B cell (primary cell): Measurements from ENCODE around the gene JMJD1C. TPM values are rescaled to one million over a fixed set of nuclear protein-coding genes. Genes with fewer than 3 reads are reported as not detected.

Source experiments
- ATAC-seq: fragments of 200-7000 bp; cut with Tn5 transposase; one replicate; pipeline ENCODE4 v1.10.0; 2021; ENCODE audit warnings: low read depth, mild to moderate bottlenecking, moderate number of reproducible peaks, moderate library complexity
- CTCF ChIA-PET: fragments of 350-600 bp; sonication (Branson Sonifier 250); formaldehyde crosslinking; loops from one replicate; lab custom pipeline; 2021; ENCODE audit warnings: antibody characterized with exemption, inconsistent platforms; lab: Charles Lee
- POLR2A ChIA-PET: fragments of 350-600 bp; sonication (Branson Sonifier 250); formaldehyde crosslinking; loops from one replicate; lab custom pipeline; 2021; ENCODE audit warnings: antibody characterized with exemption; lab: Charles Lee
- DNase-seq: peaks from one replicate; pipeline ENCODE4 v3.0.0; 2013
- H2AFZ ChIP-seq: 2 replicates; pipeline ENCODE4 v1.6.1; 2012; ENCODE audit warnings: mild to moderate bottlenecking, low read depth, low read length; ENCODE audit not compliant: insufficient read depth, poor library complexity, severe bottlenecking
- H3K27ac ChIP-seq, 2 donors: 1 replicate in 1 of 2; 2 replicates in 1 of 2; pipeline ENCODE4 v1.5.1; 2012 to 2013; ENCODE audit warnings: low read length in 2 of 2, mild to moderate bottlenecking in 2 of 2, moderate library complexity in 1 of 2
- H3K27me3 ChIP-seq, 4 experiments: fragments of 200-600 bp in 1 of 4; sonication (generic) in 1 of 4; replicated peaks in 1 of 4; 1 replicate in 2 of 4; 2 replicates in 2 of 4; pipeline versions ENCODE4 v1.6.1 to v1.7.0; 2013 to 2016; ENCODE audit warnings: low read length in 3 of 4, mild to moderate bottlenecking in 2 of 4, mixed read lengths in 1 of 4, moderate library complexity in 1 of 4; ENCODE audit not compliant: insufficient read depth in 4 of 4, control insufficient read depth in 3 of 4; ENCODE audit errors: control extremely low read depth in 1 of 4
- H3K36me3 ChIP-seq, 2 experiments: replicated peaks in 1 of 2; 1 replicate in 1 of 2; 2 replicates in 1 of 2; pipeline versions ENCODE4 v1.6.1 to v1.7.1; 2013; ENCODE audit warnings: low read length in 1 of 2; ENCODE audit not compliant: insufficient read depth in 2 of 2, control insufficient read depth in 1 of 2; ENCODE audit errors: control extremely low read depth in 1 of 2, extremely low read depth in 1 of 2
- H3K4me1 ChIP-seq, 2 donors: fragments of 200-600 bp in 1 of 2; sonication (generic) in 1 of 2; 1 replicate in 1 of 2; 2 replicates in 1 of 2; pipeline versions ENCODE4 v1.5.1 to v1.6.1; 2013 to 2017; ENCODE audit warnings: low read length in 2 of 2; ENCODE audit not compliant: control insufficient read depth in 2 of 2, insufficient read depth in 2 of 2
- H3K4me2 ChIP-seq: replicated peaks from 2 replicates; pipeline ENCODE3; 2012; ENCODE audit warnings: mild to moderate bottlenecking, low read depth, low read length; ENCODE audit not compliant: poor library complexity, severe bottlenecking
- H3K4me3 ChIP-seq, 5 experiments: fragments of 200-600 bp in 1 of 5; sonication (generic) in 1 of 5; 1 replicate in 3 of 5; 2 replicates in 2 of 5; pipeline versions ENCODE4 v1.5.1 to v1.7.0; 2011 to 2016; ENCODE audit warnings: low read length in 4 of 5, mild to moderate bottlenecking in 4 of 5, low read depth in 2 of 5, control low read depth in 1 of 5, moderate library complexity in 1 of 5; ENCODE audit not compliant: insufficient read depth in 1 of 5; ENCODE audit errors: control extremely low read depth in 1 of 5, extremely low read depth in 1 of 5
- H3K79me2 ChIP-seq: fragments of 200-600 bp; sonication (generic); one replicate; pipeline ENCODE4 v1.6.0; 2016; ENCODE audit warnings: low read length; ENCODE audit not compliant: control insufficient read depth, insufficient read depth
- H3K9ac ChIP-seq: fragments of 200-600 bp; sonication (generic); 2 replicates; pipeline ENCODE4 v1.6.1; 2017; ENCODE audit warnings: mild to moderate bottlenecking, low read length, moderate library complexity
- H3K9me3 ChIP-seq, 3 donors: one replicate each; pipeline versions ENCODE4 v1.6.1 to v1.7.1; 2013; ENCODE audit warnings: low read length in 2 of 3; ENCODE audit not compliant: control insufficient read depth in 2 of 3, insufficient read depth in 1 of 3; ENCODE audit errors: control extremely low read depth in 1 of 3
- H4K20me1 ChIP-seq: 2 replicates; pipeline ENCODE4 v1.6.0; 2012; ENCODE audit warnings: mild to moderate bottlenecking, low read length; ENCODE audit not compliant: insufficient read depth, control insufficient read depth, poor library complexity, severe bottlenecking
- H3K27ac Mint-ChIP-seq: one replicate; pipeline ENCODE4 v1.8.0; 2021; ENCODE audit warnings: mixed read lengths
- H3K27me3 Mint-ChIP-seq: one replicate; pipeline ENCODE4 v1.8.0; 2021; ENCODE audit warnings: mixed read lengths
- H3K4me1 Mint-ChIP-seq: one replicate; pipeline ENCODE4 v1.8.0; 2021; ENCODE audit warnings: mixed read lengths
- H3K4me3 Mint-ChIP-seq: one replicate; pipeline ENCODE4 v1.8.0; 2021; ENCODE audit warnings: mixed read lengths
- H3K9me3 Mint-ChIP-seq: one replicate; pipeline ENCODE4 v1.8.0; 2022; ENCODE audit warnings: mixed read lengths; ENCODE audit not compliant: insufficient read depth
- EZH2 ChIP-seq: IDR thresholded peaks from 2 replicates; pipeline ENCODE4 v1.6.1; 2012; ENCODE audit warnings: borderline replicate concordance, low read depth, mild to moderate bottlenecking, moderate library complexity, low read length; ENCODE audit not compliant: insufficient read depth, poor library complexity, severe bottlenecking
- WGBS: methylation state at CpG from one replicate; pipeline ENCODE4 v1.1.5; 2013; ENCODE audit warnings: missing lambda C conversion rate; ENCODE audit not compliant: insufficient coverage; 5-methylcytosine and 5-hydroxymethylcytosine counted together
- intact Hi-C: fragments of 100-400 bp; cut with micrococcal nuclease; formaldehyde crosslinking; loops from one replicate; pipeline ENCODE4 v1.10.0; 2022
- polyA plus RNA-seq: library from polyadenylated mRNA; depleted of rRNA; stranded (reverse); fragments of >200 nt; gene quantifications from 2 replicates; pipeline ENCODE4 v1.2.3, GENCODE V29; 2012
- total RNA-seq, 2 donors: library from RNA; stranded (reverse); fragments of 120-200 nt in 1 of 2; gene quantifications; 1 replicate in 1 of 2; 2 replicates in 1 of 2; pipeline versions ENCODE4 v1.2.3 to v1.2.4, GENCODE V29; 2013 to 2022
- TF ChIP-seq, protein P1 (sequence below): fragments of 200-600 bp; IDR thresholded peaks from one replicate; pipeline ENCODE4 v1.8.0; 2022; ENCODE audit warnings: antibody characterized with exemption, mild to moderate bottlenecking

The JMJD1C gene
- total and polyA plus RNA-seq, 2 donors (not counting 1 experiment from before 2014, with no cell fraction given) = 81.8 to 235 TPM

GRCh38 chr10:63205421-63205820 lies 260.4 kb downstream of the JMJD1C start:
- no CpG with 5 or more reads among the region's 4 CpGs for WGBS
- Mint-ChIP-seq H3K4me3 (peak overlapping the region; percentile 41), H3K27ac (peak overlapping the region; percentile 22), H3K27me3 (no peaks in the 10 kb centered on the region), H3K4me1 (peaks cover 58% of the 10 kb centered on the region), H3K9me3 (no peaks in the 10 kb centered on the region)
- POLR2A ChIA-PET = no interaction called here
- peaks cover 48% of the 10 kb centered on the region for H4K20me1 ChIP-seq
- peaks cover 25 to 31% of the 10 kb centered on the region in 2 donors for H3K4me1 ChIP-seq
- no peaks in the 10 kb centered on the region for H3K27me3 ChIP-seq
- CTCF ChIA-PET = interaction anchor here (0.6 to 3.5 kb wide), 7 partner anchors 9 to 515 kb away, joined by 3 to 12 read pairs (median 3); no protein-coding TSS in a partner anchor
- H3K9me3 ChIP-seq = no peaks in the 10 kb centered on the region
- ATAC-seq (no peak), DNase-seq (no peak)
- H3K9ac ChIP-seq = no peak overlapping the region
- H3K4me2 ChIP-seq = no peak overlapping the region
- H2AFZ ChIP-seq = no peak overlapping the region
- TF ChIP-seq, protein P1, sequence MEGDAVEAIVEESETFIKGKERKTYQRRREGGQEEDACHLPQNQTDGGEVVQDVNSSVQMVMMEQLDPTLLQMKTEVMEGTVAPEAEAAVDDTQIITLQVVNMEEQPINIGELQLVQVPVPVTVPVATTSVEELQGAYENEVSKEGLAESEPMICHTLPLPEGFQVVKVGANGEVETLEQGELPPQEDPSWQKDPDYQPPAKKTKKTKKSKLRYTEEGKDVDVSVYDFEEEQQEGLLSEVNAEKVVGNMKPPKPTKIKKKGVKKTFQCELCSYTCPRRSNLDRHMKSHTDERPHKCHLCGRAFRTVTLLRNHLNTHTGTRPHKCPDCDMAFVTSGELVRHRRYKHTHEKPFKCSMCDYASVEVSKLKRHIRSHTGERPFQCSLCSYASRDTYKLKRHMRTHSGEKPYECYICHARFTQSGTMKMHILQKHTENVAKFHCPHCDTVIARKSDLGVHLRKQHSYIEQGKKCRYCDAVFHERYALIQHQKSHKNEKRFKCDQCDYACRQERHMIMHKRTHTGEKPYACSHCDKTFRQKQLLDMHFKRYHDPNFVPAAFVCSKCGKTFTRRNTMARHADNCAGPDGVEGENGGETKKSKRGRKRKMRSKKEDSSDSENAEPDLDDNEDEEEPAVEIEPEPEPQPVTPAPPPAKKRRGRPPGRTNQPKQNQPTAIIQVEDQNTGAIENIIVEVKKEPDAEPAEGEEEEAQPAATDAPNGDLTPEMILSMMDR = no peak
- TF ChIP-seq EZH2 = no peak
- peaks cover 19 to 74% of the 10 kb centered on the region in 2 experiments for H3K36me3 ChIP-seq
- no peak overlapping the region for H3K27ac ChIP-seq
- intact Hi-C loops = loop anchor here (5.0 kb wide), 1 partner anchor 38 kb away; no protein-coding TSS in a partner anchor
- peaks cover 84% of the 10 kb centered on the region for H3K79me2 ChIP-seq
- no peak overlapping the region for H3K4me3 ChIP-seq

DNA sequence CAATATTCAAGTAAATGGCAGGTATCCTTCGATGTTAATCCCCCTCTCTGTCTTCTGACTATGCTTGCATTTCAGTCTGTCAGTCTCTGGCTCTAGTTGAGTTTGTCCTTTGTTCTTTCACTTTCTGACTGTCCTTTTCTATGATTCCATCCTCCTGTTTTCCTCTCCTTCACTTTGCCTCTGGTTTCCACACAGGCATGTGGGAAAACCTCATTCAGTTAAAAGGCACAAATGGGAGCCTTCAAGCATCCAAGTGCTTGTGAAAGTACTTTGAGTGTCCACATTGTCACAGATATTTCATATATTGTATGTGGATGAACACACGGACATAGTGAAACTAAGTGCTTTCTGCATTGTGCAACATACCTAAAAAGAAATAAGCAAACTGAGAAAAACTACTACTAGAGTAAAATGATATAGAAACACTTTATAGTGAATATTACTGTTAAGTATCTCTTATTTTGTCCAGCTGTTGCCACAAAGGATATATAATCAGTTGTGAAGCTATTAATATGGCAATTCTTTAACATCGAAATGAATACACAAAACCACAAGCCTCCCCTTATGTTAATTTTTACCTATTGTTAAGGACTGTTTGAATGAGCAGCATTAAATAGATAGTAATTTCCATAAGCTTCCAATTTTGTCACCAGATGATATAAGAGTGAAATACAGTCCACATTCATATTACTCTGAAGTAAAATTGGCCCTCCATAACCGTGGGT lies 260.9 kb downstream of the JMJD1C start:
- no peak overlapping the region for H3K4me3 ChIP-seq
- ChIA-PET POLR2A (no interaction called here), CTCF (interaction anchor here (0.6 to 3.5 kb wide), 6 partner anchors 38 to 516 kb away, joined by 3 to 12 read pairs (median 3); no protein-coding TSS in a partner anchor)
- H3K27ac Mint-ChIP-seq = peak overlapping the region; percentile 57
- no peak for ATAC-seq
- no peak for TF ChIP-seq EZH2
- TF ChIP-seq, protein P1 = no peak
- H2AFZ ChIP-seq = no peak overlapping the region
- H3K4me1 Mint-ChIP-seq = peaks cover 55% of the 10 kb centered on the region
- 100% methylated on average over 1 of the region's 4 CpGs for WGBS
- H3K27me3 ChIP-seq = no peaks in the 10 kb centered on the region
- H3K9me3 ChIP-seq = no peaks in the 10 kb centered on the region
- H4K20me1 ChIP-seq = peaks cover 47% of the 10 kb centered on the region
- no peaks in the 10 kb centered on the region for H3K9me3 Mint-ChIP-seq
- peaks cover 25 to 31% of the 10 kb centered on the region in 2 donors for H3K4me1 ChIP-seq
- intact Hi-C loops = loop anchor here (5.0 kb wide), 1 partner anchor 38 kb away; no protein-coding TSS in a partner anchor
- peak overlapping the region; percentile 73 for H3K4me3 Mint-ChIP-seq
- peak overlapping the region; percentile 4 for H3K9ac ChIP-seq
- H3K27me3 Mint-ChIP-seq = no peaks in the 10 kb centered on the region
- H3K27ac ChIP-seq = no peak overlapping the region
- DNase-seq = no peak
- H3K36me3 ChIP-seq = peaks cover 20 to 76% of the 10 kb centered on the region in 2 experiments
- H3K79me2 ChIP-seq = peaks cover 79% of the 10 kb centered on the region
- H3K4me2 ChIP-seq = peak overlapping the region; percentile 37
